Measurements from ENCODE around the gene PLCH2. TPM values are rescaled to one million over a fixed set of nuclear protein-coding genes. Genes with fewer than 3 reads are reported as not detected.

PLCH2 gene
- total and polyA plus RNA-seq, 2 of the 13 experiments (the other 11 are each of a cell fraction or from before 2014, with no cell fraction given) = 0.15 to 0.67 TPM

- intact Hi-C loops (cut with micrococcal nuclease; ENCODE audit: unreplicated experiment) = no loop called here
- CTCF ChIA-PET (ENCODE audit: low intra/inter-chr PET ratio, low total read pairs) = no interaction called here
- TF ChIP-seq HMGXB4 (CRISPR knock-in tag; IDR thresholded peaks at IDR 0.05; ENCODE audit: borderline replicate concordance in 1 of 2, low read depth in 1 of 2) = no peak
- peak; percentile 7; the same call in 1 of the 2 replicates for TF ChIP-seq SAP130 (CRISPR knock-in tag; IDR thresholded peaks at IDR 0.05; ENCODE audit: low read depth)
- TF ChIP-seq BRD4 (CRISPR knock-in tag; IDR thresholded peaks at IDR 0.05) = no peak
- no peak for TF ChIP-seq EHMT2 (IDR thresholded peaks at IDR 0.05; ENCODE audit: borderline replicate concordance, low read depth, low read length)
- no peak for TF ChIP-seq SSRP1 (CRISPR knock-in tag; IDR thresholded peaks at IDR 0.05)
- no peak for TF ChIP-seq THAP11 (CRISPR knock-in tag; IDR thresholded peaks at IDR 0.05)
- no peak for TF ChIP-seq ZNF34 (CRISPR knock-in tag; IDR thresholded peaks at IDR 0.05; ENCODE audit: borderline replicate concordance)
- TF ChIP-seq CBX1 (IDR thresholded peaks at IDR 0.05; ENCODE audit: low read depth) = no peak
- no peak for TF ChIP-seq PRDM10 (CRISPR knock-in tag; IDR thresholded peaks at IDR 0.05; ENCODE audit: low read depth)
- no peak for TF ChIP-seq PAF1 (CRISPR knock-in tag; IDR thresholded peaks at IDR 0.05)
- TF ChIP-seq POGK (CRISPR knock-in tag; conservative IDR thresholded peaks at IDR 0.05) = no peak
- TF ChIP-seq MATR3 (CRISPR knock-in tag; IDR thresholded peaks at IDR 0.05) = no peak
- TF ChIP-seq ATAD3A (CRISPR knock-in tag; IDR thresholded peaks at IDR 0.05) = no peak
- TF ChIP-seq MXI1 (IDR thresholded peaks at IDR 0.05; ENCODE audit: borderline replicate concordance, low read depth, low read length) = no peak
- no peak for TF ChIP-seq ZNF678 (CRISPR knock-in tag; IDR thresholded peaks at IDR 0.05)
- no peak for TF ChIP-seq ATF1 (CRISPR knock-in tag; IDR thresholded peaks at IDR 0.05)
- TF ChIP-seq SNAPC2 (CRISPR knock-in tag; IDR thresholded peaks at IDR 0.05) = no peak
- TF ChIP-seq SRSF1 (optimal IDR thresholded peaks at IDR 0.05; ENCODE audit: low read depth, low read length) = no peak
- no peak for TF ChIP-seq KDM2A (CRISPR knock-in tag; IDR thresholded peaks at IDR 0.05; ENCODE audit: borderline replicate concordance, low read depth)
Observed at GRCh38 chr1:2541619-2542245, 65.6 kb downstream of the PLCH2 start.

More at GRCh38 chr1:2541619-2542245, 65.6 kb downstream of the PLCH2 start:
- POLR2A ChIA-PET = interaction anchor here (1.5 kb wide), 1 partner anchor 15 kb away, joined by 3 read pairs; the partner anchor contains the start of gene PANK4
- ATAC-seq (no peak), DNase-seq (ENCODE audit: low spot score) (no peak), FAIRE-seq (no peak)
- Histone ChIP-seq H3K9me3 (ENCODE audit: low read length) (no peaks in the 10 kb centered on the region), H4K20me1 (ENCODE audit: insufficient read depth, low read length) (no peaks in the 10 kb centered on the region), H3K4me3 (replicated peaks in 1 of 3; ENCODE audit: insufficient read depth in 1 of 3, low read depth in 2 of 3, low read length in 3 of 3) (no peak overlapping the region), H3K79me2 (ENCODE audit: insufficient read depth, low read length) (no peaks in the 10 kb centered on the region), H3K27ac (ENCODE audit: extremely low read length, insufficient read depth, low read length) (no peak overlapping the region), H2AFZ (ENCODE audit: low read length) (no peak overlapping the region), H3K27me3 (ENCODE audit: control insufficient read depth in 1 of 2, insufficient read depth in 2 of 2, low read length in 2 of 2) (peaks cover 6 to 10% of the 10 kb centered on the region in 2 experiments; a peak in 3 of 5 replicates), H3K9ac (ENCODE audit: insufficient read depth, low read depth, low read length) (no peak overlapping the region), H3K4me1 (ENCODE audit: insufficient read depth, low read length) (peaks cover 49% of the 10 kb centered on the region), H3K4me2 (ENCODE audit: low read depth, low read length) (0 out of 2 replicates have a peak overlapping the region, but pooled peaks have one; percentile 20), H3K36me3 (replicated peaks in 1 of 2; ENCODE audit: control insufficient read depth in 1 of 2, insufficient read depth in 2 of 2, low read length in 2 of 2) (no peaks in the 10 kb centered on the region)
- WGBS (ENCODE audit: low lambda C conversion rate) = 37% methylated on average over 14 of the region's 25 CpGs
- in situ Hi-C loops (cut with HindIII; ENCODE audit: extremely low pct_ligation_motif_present, low pct_unique_long_range_greater_than_20kb) = no loop called here
- BruUV-seq (replicated peaks) = no TSS peak

Data from HepG2 (cell line).